Stimulated activated CD4-positive, alpha-beta T cell treated with anti-CD3 and anti-CD28 coated beads, Interleukin-2, amount 100 ng/mL, for 4 hours (primary cell): ENCODE measurements around the gene PDPK1.
A peak's percentile ranks its signal among the peaks of the same experiment; 100 is the strongest.

Source experiments
- DNase-seq: peaks from one replicate; pipeline ENCODE4 v3.0.0-alpha.2; 2020; ENCODE audit warnings: low read depth

The PDPK1 gene

DNA sequence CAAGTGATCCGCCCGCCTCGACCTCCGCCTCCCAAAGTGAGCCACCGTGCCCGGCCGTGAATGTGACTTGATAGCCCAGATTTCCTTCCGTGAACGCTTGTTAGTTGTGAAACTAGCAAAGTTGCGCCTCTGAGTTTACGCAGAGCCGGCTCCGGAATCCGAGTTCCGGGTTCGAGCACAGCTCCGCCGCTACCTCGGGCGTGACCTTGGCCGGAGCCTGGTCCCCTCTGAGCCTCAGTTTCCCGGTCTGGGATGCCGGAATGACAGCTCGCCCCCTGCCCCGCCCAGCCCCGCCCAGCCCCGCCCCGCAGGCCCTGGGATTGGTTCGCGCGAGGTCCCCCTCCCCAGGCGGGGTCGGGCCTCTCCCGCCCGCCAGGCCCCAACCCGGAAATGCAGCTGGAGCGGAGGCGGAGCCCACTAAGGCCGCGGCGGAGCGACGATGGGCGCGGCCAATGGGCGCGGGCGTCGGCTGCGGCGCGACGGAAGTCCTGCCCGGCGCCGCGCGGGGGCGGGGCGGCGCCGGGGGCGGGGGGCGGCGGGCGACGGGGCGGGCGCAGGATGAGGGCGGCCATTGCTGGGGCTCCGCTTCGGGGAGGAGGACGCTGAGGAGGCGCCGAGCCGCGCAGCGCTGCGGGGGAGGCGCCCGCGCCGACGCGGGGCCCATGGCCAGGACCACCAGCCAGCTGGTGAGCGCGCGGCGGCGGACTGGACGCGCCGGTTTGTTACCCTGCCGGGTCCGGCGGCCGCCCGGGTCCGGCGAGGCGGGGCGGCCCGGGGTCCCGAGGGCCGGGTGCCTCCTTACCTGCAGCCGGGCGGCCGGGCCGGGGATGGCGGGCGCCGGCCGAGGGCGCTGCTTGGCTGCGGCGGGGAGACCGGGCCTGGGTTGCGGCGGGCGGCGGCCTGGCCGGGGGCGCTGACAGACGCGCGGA is at the start of gene PDPK1:
PDPK1 (plus strand) TSS at position 571 of the 929 bp plus-strand sequence; CDS start at position 663, 92 bp downstream.
- DNase-seq, result peak; percentile 94

GRCh38 chr16:2489581-2489980 is 48.2 kb upstream of the PDPK1 start:
- no peak for DNase-seq

DNA sequence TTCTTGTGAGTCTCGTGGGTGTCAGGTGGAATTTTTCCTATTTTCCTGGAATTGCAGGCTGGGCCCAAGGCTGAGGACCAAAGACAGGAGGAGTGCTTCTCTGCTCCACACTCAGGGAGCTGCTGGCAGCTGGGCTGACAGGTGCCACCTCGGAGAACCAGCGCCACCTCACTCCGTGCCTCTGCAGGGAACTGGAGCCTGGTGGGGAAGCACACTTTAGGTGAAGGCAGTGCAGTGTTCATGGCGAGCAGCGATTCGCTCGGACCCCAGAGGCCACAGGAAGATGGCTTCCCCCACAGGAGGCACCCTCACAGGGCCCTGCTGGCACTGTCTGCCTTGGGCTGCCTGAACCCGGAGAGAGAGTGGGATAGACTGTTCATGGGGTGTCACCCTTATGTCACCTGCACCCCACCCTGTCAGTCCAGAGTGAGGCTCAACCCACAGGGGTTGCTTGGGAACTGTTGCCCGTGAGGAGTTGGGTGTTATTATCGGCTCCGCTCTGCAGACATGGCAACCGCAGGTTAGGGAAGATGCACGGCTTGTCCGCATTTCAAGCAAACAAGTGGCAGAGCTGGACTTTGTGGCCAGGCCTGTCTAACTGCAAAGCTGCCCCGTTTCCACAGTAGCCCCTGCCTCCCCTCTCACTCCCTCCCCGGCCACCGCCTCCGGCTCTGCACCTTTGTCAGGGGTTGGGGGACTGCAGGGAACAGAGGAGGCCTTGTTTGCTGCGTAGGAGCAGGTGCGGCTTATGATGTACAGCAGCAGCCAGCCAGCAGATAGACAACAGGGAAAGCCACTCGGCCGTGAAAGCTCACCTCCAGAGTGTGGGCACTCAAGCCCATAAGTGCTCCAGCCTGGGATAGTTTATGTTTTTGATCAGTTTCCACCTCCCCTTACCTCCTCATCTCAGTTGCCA is 47.4 kb upstream of the PDPK1 start:
- no peak for DNase-seq

DNA sequence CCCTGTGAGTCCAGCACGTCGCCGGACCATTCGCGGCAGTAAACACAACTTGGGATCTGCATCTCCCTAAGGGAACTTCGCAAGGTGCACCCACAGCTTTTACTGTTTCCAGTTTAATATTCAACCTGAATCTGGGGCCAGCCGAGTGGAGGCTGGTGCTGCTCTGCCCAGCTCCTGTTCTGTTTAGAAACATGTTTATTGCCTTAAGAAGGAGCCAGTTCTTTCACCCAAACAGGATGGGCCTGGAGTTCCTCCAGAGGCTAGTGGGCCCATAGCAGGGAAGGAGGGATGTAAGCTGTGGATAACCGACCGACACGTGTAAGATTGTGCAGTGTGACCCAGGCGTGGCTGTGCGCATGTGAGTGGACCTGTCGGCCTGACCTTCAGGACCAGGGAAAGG is 45.5 kb upstream of the PDPK1 start:
- no peak for DNase-seq

DNA sequence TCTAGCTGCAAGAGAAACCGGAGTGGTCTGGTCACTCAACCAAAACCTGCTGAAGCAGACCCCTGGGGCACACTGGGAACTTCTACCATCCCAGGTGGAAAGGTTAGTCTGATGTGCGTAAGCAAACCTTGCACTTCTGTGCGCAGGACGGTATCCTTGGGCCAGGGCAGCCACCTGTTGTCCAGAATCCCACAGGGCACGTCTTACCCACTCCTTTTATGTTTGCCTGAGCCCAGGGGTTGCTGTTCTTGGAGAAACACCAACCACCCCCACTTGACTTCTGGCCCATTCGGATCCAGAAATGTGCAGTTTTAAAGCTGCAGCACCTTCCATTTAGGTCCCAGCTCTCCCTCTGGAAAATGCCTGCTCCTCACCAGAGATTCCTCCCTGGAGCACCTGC is 44.2 kb upstream of the PDPK1 start:
- DNase-seq, result no peak

- DNase-seq, result no peak
These were observed 43.2 kb upstream of the PDPK1 start for GRCh38 chr16:2494616-2495015.

DNA sequence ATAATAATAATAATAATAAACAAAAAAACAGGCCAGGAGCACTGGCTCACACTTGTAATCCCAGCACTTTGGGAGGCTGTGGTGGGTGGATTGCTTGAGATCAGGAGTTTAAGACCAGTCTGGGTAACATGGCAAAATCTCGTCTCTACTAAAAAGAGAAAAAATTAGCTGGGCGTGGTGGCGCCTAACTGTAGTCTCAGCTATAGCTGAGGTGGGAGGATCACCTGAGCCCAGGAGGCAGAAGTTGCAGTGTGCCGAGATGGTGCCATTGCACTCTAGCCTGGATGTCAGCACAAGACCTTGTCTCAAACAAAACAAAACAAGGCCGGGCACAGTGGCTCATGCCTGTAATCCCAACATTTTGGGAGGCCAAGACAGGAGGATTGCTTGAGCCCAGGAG is 42.8 kb upstream of the PDPK1 start:
- DNase-seq, result no peak

GRCh38 chr16:2496223-2497115 is 41.4 kb upstream of the PDPK1 start:
- no peak for DNase-seq

DNA sequence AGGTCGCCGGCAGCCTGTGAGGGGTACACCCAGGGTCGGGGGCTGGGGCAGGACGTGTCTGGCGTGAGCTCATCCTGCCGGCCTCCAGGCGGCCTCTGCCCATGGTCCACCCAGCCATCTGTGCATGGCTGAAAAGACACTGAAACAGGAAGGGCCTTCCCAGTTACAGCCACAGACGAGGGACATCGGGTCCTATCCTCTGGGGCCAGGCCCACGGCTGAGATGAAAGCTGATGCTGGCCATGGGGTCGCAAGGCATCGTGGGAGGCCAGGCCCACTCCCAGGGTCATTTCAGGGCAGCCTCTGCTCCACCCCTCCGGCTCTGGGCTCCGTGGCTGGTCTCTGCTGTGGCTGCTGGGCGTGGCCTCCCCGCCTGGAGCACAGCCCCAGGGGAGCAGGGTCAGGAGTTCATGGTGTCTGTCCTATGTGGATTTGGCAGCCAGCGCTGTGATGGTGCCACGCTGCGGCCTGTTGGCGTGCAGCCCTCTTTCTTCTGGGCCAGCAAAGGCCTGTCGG is 40.6 kb upstream of the PDPK1 start:
- no peak for DNase-seq

DNA sequence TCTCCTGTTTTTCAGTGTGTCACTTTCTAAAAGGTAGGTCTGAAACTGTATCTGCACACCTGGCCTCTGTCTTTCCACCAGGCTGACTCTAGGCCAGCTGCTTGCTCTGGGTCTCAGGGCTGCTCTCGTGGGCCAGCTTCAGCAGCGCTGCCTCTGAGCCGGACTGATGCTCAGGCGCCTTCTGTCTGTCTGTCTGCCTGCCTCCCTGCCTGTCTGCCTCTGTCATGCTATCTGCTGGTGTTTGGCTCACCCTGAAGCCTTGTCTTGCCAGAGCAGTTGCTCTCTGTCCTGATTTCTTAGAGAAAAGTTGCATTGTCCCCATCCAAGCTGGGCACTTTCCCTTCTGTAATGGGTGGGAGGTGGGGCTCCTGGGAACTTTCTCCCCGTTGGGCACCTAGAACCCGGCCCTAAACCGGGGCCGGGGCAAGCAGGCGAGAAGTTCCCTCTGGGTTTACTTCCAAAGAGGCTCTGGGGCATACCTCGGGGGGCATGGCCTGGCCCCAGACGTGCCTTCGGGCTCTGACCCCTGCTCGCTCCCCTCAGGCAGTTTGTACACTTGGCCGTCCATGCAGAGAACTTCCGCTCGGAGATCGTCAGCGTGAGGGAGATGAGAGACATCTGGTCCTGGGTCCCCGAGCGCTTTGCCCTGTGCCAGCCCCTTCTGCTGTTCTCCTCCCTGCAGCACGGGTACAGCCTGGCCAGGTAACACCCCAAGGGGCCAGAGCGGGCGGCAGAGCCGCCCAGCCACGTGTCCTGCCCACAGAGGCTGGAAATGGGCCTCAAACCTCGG is 39.9 kb upstream of the PDPK1 start:
- DNase-seq, result no peak

DNA sequence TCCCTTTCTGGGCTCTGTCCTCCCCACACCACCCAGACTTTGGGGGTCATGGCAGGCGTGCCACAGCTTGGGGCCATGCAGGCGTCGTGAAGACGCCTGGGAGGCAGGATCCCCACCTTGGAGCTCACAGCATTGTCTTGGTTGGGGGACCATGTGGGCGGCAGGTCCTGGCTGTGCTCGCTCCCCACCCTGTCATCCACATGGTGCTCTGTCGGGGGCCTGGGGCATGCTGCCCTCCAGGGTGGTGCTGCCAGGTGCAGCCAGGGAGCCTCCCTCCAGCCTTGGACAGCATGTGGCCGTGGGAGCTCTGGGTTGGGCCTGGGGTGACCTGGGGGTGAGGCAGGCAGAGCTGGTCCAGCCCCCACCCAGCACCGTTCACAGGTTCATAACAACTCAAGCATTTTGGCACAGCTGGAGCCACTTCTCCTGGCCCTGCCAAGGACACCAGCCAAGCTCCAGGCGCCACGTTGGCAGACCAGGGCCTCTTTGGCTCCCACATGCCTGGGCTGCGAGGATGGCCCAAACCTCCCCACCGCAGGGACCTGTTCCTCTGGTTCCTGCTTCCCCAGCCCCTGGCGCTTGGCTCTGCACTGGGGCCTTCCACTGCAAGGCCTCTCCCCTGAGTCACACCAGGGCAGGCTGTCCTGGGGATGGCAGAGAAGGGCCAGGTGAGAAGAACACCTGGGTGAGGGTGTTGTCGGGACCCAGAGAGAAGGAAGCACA is 39.1 kb upstream of the PDPK1 start:
- no peak for DNase-seq

DNA sequence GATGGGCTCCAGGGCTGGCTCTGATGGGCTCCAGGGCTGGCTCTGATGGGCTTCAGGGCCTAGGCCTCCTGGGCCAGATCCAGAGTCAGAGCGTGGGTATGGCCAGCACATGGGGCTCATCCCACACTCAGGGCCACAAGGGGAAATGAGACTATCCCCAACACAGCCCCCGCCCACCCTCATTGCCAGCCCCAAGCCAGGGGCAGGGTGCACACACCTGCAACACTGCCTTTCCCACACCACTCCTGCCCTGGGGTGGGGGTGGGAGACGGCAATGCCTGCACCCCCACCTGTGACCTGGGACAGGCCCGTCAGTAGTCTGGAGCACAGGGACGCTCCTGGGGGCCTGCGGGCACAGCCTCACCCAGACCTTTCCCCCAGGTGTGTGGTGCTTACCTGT is 38.4 kb upstream of the PDPK1 start:
- no peak for DNase-seq

GRCh38 chr16:2499890-2500429 is 37.9 kb upstream of the PDPK1 start:
- DNase-seq, result no peak

DNA sequence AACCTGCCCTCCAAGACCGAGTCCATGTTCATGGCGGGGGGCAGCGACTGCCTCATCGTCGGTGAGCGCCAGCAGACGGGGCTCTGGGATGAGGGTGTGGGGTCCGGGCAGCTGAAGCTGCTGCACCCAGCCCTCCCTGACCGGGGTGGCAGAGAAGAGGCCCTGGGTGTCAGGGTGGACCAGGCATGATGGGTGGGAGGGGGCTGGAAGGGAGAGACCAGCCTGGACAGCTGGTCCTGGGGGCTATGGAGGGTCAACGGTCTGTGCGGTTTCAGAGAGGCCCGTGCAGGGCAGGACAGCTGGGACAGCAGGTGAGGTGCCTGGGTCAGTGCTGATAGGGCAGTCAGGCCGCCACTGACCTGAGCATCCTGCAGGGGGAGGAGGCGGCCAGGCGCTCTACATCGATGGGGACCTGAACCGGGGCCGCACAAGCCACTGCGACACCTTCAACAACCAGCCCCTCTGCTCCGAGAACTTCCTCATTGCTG is 37.3 kb upstream of the PDPK1 start:
- no peak for DNase-seq

DNA sequence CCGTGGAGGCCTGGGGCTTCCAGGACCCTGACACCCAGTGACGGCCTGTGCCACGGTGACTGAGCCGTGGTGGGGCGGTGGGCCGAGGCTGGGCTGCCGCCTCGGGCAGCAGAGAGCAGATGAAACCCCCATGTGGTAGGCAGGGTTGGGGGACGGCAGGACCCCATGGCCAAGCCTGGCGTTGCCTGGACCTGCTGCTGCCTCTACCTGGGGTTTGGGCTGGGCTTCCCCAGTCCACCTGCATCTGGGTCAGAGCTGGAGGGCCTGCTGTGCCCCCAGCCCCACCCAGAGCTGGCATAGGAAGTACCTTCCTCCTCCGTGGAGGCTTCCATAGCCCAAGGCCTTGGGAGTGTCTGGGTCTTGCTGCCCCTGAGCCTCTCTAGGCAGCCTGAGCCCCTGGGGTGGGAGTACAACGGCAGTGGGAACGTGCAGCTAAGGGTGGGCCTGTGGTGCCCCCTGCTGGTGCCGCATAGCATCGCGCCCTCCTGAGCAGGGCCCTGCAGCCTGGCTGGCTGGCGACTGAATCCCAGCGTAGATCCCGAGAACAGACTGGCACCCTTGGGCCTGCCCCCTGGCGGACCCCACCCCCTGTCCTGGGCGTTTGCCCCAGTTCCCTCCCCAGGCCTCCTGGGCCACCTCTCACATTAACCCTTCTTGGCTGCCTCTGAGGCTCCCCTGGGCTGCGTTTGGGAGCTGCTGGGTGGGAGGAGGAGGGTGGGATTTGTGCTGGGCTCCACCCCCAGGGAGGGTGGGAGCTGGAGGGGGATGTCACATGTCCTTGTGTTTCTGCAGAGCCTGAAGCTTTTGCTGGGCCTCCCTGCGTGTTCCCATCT is 36.7 kb upstream of the PDPK1 start:
- DNase-seq, result peak; percentile 65

DNA sequence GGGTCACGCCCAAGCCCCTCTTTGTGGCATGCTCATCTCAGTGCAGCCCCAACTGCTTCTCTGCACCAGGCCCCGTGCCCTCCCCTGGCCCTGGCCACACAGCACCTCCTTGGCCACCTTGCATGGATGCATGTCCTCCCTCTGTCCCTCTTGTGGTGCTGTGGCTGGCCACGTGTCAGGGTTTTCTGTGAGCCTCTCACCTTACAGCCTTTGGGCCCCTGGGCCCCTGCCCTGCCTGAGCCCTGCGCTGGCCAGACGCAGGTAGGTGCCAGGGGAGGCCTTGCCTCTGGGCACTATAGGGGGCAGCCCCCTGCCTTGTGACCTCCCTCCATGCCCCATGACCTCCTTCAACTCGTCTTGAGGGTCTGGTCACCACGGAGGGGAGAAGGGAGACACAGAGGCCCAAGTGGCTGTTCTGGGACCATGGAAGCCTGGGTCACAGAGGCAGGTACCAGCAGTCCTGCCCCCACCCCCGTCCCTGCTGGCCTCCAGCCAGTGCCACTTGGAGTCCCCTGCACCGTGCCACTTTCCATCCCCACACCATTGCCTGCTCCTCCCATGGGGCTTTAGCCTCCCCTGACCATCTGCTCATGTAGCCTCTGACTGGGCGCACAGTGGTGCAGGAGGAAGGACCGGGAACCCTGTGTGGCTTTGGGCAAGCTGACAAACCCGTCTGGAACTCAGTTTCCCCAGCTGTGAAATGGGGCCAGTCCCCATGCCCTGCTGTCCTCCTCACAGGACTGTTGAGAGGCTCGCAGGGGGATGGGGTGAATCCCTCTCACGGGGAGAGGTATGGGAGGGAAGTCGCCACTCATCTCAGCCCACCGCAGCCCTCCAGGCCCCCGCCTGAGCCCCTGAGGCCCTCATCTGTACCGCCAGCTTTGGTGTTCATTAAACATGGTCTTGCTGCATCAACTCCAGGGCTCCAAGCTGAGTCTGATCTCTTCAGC is 35.6 kb upstream of the PDPK1 start:
- DNase-seq, result no peak

GRCh38 chr16:2505695-2506094 is 32.1 kb upstream of the PDPK1 start:
- no peak for DNase-seq
